HepG2 (cell line): ENCODE data around the gene PTPRN. TPM values are rescaled to one million over a fixed set of nuclear protein-coding genes. Genes with fewer than 3 reads are reported as not detected.
A peak's percentile ranks its signal among the peaks of the same experiment; 100 is the strongest.

Source experiments
- AGO2 ChIP-seq: fragments of 200-400 bp; formaldehyde crosslinking; optimal IDR thresholded peaks from 2 replicates; pipeline ENCODE3; 2017; ENCODE audit warnings: mild to moderate bottlenecking, low read depth, low read length, moderate library complexity
- CEBPG ChIP-seq: IDR thresholded peaks from 2 replicates; pipeline ENCODE4 v1.6.1; 2016
- ELF1 ChIP-seq: sonication (generic); formaldehyde crosslinking; IDR thresholded peaks from 2 replicates; pipeline ENCODE4 v1.4.0; 2020; ENCODE audit warnings: missing genetic modification reagents
- FOSL1 ChIP-seq: sonication (generic); formaldehyde crosslinking; IDR thresholded peaks from 2 replicates; pipeline ENCODE4 v1.9.0; 2021; ENCODE audit warnings: missing genetic modification reagents, borderline replicate concordance
- FOXO1 ChIP-seq: sonication (generic); formaldehyde crosslinking; IDR thresholded peaks from 2 replicates; pipeline ENCODE4 v1.4.0; 2020; ENCODE audit warnings: missing genetic modification reagents
- NCOA5 ChIP-seq: sonication (generic); formaldehyde crosslinking; IDR thresholded peaks from 2 replicates; pipeline ENCODE4 v1.4.0; 2020; ENCODE audit warnings: missing genetic modification reagents
- PAX8 ChIP-seq: sonication (generic); formaldehyde crosslinking; IDR thresholded peaks from 2 replicates; pipeline ENCODE4 v1.8.0; 2022; ENCODE audit warnings: mild to moderate bottlenecking, missing genetic modification reagents, borderline replicate concordance
- SATB2 ChIP-seq: sonication (generic); formaldehyde crosslinking; IDR thresholded peaks from 2 replicates; pipeline ENCODE4 v1.5.0; 2020; ENCODE audit warnings: missing genetic modification reagents
- SCMH1 ChIP-seq: sonication (generic); formaldehyde crosslinking; IDR thresholded peaks from 2 replicates; pipeline ENCODE4 v1.9.0; 2021; ENCODE audit warnings: missing genetic modification reagents, mild to moderate bottlenecking, borderline replicate concordance
- THRA ChIP-seq: sonication (generic); formaldehyde crosslinking; IDR thresholded peaks from 2 replicates; pipeline ENCODE4 v1.4.0; 2020; ENCODE audit warnings: missing genetic modification reagents, borderline replicate concordance
- ZFX ChIP-seq: sonication (generic); formaldehyde crosslinking; IDR thresholded peaks from 2 replicates; pipeline ENCODE4 v1.4.0; 2020; ENCODE audit warnings: mild to moderate bottlenecking, low read depth, missing genetic modification reagents, moderate library complexity
- ZNF496 ChIP-seq: sonication (generic); formaldehyde crosslinking; IDR thresholded peaks from 2 replicates; pipeline ENCODE4 v1.8.1; 2023; ENCODE audit warnings: mild to moderate bottlenecking, moderate library complexity, missing genetic modification reagents; ENCODE audit not compliant: insufficient replicate concordance
- ZNF543 ChIP-seq: sonication (generic); formaldehyde crosslinking; IDR thresholded peaks from 2 replicates; pipeline ENCODE4 v1.4.0; 2020; ENCODE audit warnings: mild to moderate bottlenecking, missing genetic modification reagents
- ZNF674 ChIP-seq: sonication (generic); formaldehyde crosslinking; IDR thresholded peaks from 2 replicates; pipeline ENCODE4 v1.5.0; 2020; ENCODE audit warnings: low read depth, mild to moderate bottlenecking, missing genetic modification reagents
- ZNF850 ChIP-seq: sonication (generic); formaldehyde crosslinking; conservative IDR thresholded peaks from 2 replicates; pipeline ENCODE4 v1.9.0; 2021; ENCODE audit warnings: mild to moderate bottlenecking, missing genetic modification reagents
- polyA plus RNA-seq, 8 experiments: library from polyadenylated mRNA; depleted of rRNA in 3 of 8; stranded (reverse) in 7 of 8; unstranded in 1 of 8; fragments of >200 nt; fragmentation: Illumina TruSeq in 4 of 8; extraction: Trizol in 4 of 8; gene quantifications; 2 replicates each; pipeline versions ENCODE4 v1.2.1 to v1.2.3, GENCODE V29; 2011 to 2016; ENCODE audit warnings: low read depth in 4 of 8, missing spikeins in 1 of 8, mixed read lengths in 1 of 8; ENCODE audit not compliant: insufficient read depth in 1 of 8
- total RNA-seq, 5 experiments: library from RNA; depleted of rRNA; stranded (reverse); fragments of >200 nt; fragmentation: Illumina TruSeq; extraction: Trizol; gene quantifications; 2 replicates each; pipeline ENCODE4 v1.2.3, GENCODE V29; 2016; ENCODE audit warnings: low read depth in 1 of 5
- TF ChIP-seq, protein P1 (sequence below): sonication (generic); formaldehyde crosslinking; IDR thresholded peaks from 2 replicates; pipeline ENCODE4 v1.4.0; 2020; ENCODE audit warnings: mild to moderate bottlenecking, missing genetic modification reagents
- TF ChIP-seq, protein P2 (sequence below): sonication (generic); formaldehyde crosslinking; IDR thresholded peaks from 2 replicates; pipeline ENCODE4 v1.8.1; 2023; ENCODE audit warnings: missing genetic modification reagents, inconsistent platforms, borderline replicate concordance
- TF ChIP-seq, protein P3 (sequence below): sonication (generic); formaldehyde crosslinking; IDR thresholded peaks from 2 replicates; pipeline ENCODE4 v1.9.0; 2021; ENCODE audit warnings: missing genetic modification reagents, mild to moderate bottlenecking, borderline replicate concordance
- TF ChIP-seq, protein P4 (sequence below): sonication (generic); formaldehyde crosslinking; IDR thresholded peaks from 2 replicates; pipeline ENCODE4 v1.5.1; 2020; ENCODE audit warnings: mild to moderate bottlenecking, missing genetic modification reagents, moderate library complexity
- TF ChIP-seq, protein P5 (sequence below): sonication (generic); formaldehyde crosslinking; IDR thresholded peaks from 2 replicates; pipeline ENCODE4 v1.5.1; 2020; ENCODE audit warnings: mild to moderate bottlenecking, missing genetic modification reagents, moderate library complexity

Gene PTPRN
- total and polyA plus RNA-seq, 2 of the 13 experiments (the other 11 are each of a cell fraction or from before 2014, with no cell fraction given) = 0.26 TPM; not detected in 1

DNA sequence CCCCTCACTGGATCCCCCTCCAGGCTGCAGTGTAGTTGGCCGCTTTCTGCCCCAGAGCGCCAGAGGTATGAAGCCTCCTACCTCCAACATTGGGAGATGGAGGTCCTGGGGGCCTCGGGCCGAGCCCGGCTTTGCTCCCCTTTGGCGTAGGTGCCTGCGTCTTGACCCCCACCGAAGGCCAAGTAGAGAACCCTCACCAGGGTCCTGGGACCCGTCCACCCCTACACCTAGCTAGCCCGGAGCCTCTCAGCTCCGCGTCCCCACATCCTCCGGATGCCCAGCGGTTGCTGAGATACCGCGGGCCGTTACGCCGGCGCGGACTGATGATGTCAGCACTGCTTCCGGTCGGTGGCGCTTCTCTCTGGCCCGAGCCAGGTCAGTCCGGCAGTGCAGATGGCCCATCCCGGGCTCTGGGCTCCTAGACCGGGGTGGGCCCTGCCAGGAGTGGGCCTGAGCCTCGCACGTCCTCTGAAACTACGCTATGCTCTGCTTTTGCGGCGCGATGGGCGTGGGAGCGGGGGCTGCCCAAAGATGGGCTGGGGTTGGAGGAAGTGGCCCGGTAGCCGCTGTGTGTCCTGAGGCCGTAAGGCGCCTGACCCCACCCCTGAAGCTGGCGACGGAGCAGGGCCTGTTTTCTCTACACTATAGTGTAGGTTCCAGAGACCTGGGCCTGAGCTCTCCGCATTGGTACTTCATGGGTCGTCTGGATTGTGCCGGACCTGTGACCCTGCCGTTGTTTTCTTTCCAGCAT, 63.9 kb downstream of the PTPRN start, which contains the start of the genes GLB1L and STK16 (continued):
- TF ChIP-seq AGO2 (peak; percentile 86), PAX8 (CRISPR knock-in tag) (peak; percentile 92), ELF1 (CRISPR knock-in tag) (peak; percentile 89), NCOA5 (CRISPR knock-in tag) (no peak), FOXO1 (CRISPR knock-in tag) (peak; percentile 9; the same call in 1 of the 2 replicates), SCMH1 (no peak), CEBPG (peak; percentile 55; the same call in 1 of the 2 replicates), ZNF496 (CRISPR knock-in tag) (no peak), SATB2 (CRISPR knock-in tag) (peak; percentile 78; the same call in 1 of the 2 replicates), THRA (peak; percentile 92), FOSL1 (CRISPR knock-in tag) (no peak), ZNF674 (no peak), ZNF543 (no peak), ZFX (peak; percentile 100), ZNF850 (CRISPR knock-in tag) (peak; percentile 95)
- TF ChIP-seq, protein P1, sequence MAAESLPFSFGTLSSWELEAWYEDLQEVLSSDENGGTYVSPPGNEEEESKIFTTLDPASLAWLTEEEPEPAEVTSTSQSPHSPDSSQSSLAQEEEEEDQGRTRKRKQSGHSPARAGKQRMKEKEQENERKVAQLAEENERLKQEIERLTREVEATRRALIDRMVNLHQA (CRISPR knock-in tag) = no peak
- TF ChIP-seq, protein P2, sequence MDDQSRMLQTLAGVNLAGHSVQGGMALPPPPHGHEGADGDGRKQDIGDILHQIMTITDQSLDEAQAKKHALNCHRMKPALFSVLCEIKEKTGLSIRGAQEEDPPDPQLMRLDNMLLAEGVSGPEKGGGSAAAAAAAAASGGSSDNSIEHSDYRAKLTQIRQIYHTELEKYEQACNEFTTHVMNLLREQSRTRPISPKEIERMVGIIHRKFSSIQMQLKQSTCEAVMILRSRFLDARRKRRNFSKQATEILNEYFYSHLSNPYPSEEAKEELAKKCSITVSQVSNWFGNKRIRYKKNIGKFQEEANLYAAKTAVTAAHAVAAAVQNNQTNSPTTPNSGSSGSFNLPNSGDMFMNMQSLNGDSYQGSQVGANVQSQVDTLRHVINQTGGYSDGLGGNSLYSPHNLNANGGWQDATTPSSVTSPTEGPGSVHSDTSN (CRISPR knock-in tag) = no peak
- TF ChIP-seq, protein P3, sequence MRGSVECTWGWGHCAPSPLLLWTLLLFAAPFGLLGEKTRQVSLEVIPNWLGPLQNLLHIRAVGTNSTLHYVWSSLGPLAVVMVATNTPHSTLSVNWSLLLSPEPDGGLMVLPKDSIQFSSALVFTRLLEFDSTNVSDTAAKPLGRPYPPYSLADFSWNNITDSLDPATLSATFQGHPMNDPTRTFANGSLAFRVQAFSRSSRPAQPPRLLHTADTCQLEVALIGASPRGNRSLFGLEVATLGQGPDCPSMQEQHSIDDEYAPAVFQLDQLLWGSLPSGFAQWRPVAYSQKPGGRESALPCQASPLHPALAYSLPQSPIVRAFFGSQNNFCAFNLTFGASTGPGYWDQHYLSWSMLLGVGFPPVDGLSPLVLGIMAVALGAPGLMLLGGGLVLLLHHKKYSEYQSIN (CRISPR knock-in tag) = no peak
- TF ChIP-seq, protein P4, sequence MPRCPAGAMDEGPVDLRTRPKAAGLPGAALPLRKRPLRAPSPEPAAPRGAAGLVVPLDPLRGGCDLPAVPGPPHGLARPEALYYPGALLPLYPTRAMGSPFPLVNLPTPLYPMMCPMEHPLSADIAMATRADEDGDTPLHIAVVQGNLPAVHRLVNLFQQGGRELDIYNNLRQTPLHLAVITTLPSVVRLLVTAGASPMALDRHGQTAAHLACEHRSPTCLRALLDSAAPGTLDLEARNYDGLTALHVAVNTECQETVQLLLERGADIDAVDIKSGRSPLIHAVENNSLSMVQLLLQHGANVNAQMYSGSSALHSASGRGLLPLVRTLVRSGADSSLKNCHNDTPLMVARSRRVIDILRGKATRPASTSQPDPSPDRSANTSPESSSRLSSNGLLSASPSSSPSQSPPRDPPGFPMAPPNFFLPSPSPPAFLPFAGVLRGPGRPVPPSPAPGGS (CRISPR knock-in tag) = peak; percentile 99
- TF ChIP-seq, protein P5, sequence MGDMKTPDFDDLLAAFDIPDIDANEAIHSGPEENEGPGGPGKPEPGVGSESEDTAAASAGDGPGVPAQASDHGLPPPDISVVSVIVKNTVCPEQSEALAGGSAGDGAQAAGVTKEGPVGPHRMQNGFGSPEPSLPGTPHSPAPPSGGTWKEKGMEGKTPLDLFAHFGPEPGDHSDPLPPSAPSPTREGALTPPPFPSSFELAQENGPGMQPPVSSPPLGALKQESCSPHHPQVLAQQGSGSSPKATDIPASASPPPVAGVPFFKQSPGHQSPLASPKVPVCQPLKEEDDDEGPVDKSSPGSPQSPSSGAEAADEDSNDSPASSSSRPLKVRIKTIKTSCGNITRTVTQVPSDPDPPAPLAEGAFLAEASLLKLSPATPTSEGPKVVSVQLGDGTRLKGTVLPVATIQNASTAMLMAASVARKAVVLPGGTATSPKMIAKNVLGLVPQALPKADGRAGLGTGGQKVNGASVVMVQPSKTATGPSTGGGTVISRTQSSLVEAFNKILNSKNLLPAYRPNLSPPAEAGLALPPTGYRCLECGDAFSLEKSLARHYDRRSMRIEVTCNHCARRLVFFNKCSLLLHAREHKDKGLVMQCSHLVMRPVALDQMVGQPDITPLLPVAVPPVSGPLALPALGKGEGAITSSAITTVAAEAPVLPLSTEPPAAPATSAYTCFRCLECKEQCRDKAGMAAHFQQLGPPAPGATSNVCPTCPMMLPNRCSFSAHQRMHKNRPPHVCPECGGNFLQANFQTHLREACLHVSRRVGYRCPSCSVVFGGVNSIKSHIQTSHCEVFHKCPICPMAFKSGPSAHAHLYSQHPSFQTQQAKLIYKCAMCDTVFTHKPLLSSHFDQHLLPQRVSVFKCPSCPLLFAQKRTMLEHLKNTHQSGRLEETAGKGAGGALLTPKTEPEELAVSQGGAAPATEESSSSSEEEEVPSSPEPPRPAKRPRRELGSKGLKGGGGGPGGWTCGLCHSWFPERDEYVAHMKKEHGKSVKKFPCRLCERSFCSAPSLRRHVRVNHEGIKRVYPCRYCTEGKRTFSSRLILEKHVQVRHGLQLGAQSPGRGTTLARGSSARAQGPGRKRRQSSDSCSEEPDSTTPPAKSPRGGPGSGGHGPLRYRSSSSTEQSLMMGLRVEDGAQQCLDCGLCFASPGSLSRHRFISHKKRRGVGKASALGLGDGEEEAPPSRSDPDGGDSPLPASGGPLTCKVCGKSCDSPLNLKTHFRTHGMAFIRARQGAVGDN (CRISPR knock-in tag) = peak; percentile 98
